HG03196 (cell line): Measurements from ENCODE around the gene CC2D1A.
"Not testable (repeated sequence)": the region's sequence is repeated elsewhere in the genome, so short reads cannot be mapped to it uniquely, and the experiment has no call there.

Experiments
- ATAC-seq: cut with Tn5 transposase; IDR thresholded peaks from one replicate; pipeline ENCODE4 v1.9.1; 2021; ENCODE audit not compliant: unreplicated experiment

Gene CC2D1A

GRCh38 chr19:13902993-13903555 is 2.9 kb upstream of the CC2D1A start:
- no peak for ATAC-seq

DNA sequence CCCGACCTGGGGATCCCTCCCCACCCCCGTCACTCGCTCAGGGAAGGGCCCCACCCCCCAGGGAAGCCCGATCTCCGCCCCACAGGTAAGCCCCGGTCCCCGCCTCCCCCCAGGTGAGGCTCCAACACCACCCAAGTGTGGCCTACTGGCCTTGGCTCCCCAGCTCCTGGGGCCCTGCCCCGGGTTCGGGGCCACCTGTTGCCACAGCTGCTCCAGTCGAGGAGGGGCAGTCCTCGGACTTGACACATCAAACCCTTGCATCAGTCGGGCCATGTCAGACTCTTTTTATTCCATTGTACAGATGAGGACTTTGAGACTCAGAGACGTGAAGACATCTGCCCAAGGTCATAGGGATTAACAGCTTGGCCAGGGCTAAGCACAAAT is 512 bp downstream of the CC2D1A start:
- ATAC-seq: peak; percentile 15

DNA sequence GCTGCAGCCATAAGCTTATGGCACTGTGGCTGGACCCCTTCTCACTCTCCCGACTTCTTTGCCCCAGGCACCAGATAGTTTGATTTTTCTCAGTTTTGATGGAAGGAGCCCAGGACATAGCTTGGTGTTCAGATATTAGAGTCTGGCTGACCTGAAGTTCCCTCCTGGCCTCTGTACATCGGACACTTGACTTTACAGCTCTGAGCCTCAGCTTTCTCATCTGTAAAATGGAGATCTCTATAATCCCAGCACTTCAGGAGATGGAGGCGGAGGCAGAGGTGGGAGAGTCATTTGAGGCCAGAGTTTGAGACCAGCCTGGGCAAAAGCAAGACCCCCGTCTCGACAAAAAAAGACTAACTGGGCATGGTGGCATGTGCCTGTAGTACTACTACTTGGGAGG is 909 bp downstream of the CC2D1A start:
- ATAC-seq: peak; percentile 5

GRCh38 chr19:13908674-13909073 is 2.7 kb downstream of the CC2D1A start:
- ATAC-seq: no peak

- no peak for ATAC-seq
These were observed 3.4 kb downstream of the CC2D1A start for GRCh38 chr19:13909430-13909829.

GRCh38 chr19:13913352-13913751 is 7.4 kb downstream of the CC2D1A start:
- no peak for ATAC-seq

GRCh38 chr19:13914777-13915176 is 8.8 kb downstream of the CC2D1A start:
- no peak for ATAC-seq

DNA sequence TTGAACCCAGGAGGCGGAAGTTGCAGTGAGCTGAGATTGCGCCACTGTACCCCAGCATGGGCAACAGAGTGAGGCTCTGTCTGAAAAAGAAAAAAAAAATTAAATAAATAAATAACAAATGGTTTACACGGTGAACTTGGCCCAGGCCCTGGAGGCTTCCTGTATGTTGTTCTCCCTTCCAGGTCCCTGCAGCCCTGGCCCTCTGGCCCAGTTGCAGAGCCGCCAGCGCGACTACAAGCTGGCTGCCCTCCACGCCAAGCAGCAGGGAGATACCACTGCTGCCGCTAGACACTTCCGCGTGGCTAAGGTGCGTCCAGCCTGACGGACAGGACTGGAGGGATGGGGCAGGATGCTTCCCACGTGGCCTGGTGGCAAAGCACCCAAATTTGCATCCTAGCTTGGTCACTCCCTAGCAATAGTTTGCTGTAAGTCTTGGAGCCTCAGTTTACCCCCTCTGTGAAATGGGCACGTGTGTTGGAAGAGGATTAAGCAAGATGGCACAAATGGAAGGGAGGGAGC is 11.9 kb downstream of the CC2D1A start:
- no peak for ATAC-seq

- ATAC-seq: no peak
These were observed 12.9 kb downstream of the CC2D1A start for GRCh38 chr19:13918726-13919411.

GRCh38 chr19:13920524-13920923 is 14.5 kb downstream of the CC2D1A start:
- ATAC-seq: no peak

DNA sequence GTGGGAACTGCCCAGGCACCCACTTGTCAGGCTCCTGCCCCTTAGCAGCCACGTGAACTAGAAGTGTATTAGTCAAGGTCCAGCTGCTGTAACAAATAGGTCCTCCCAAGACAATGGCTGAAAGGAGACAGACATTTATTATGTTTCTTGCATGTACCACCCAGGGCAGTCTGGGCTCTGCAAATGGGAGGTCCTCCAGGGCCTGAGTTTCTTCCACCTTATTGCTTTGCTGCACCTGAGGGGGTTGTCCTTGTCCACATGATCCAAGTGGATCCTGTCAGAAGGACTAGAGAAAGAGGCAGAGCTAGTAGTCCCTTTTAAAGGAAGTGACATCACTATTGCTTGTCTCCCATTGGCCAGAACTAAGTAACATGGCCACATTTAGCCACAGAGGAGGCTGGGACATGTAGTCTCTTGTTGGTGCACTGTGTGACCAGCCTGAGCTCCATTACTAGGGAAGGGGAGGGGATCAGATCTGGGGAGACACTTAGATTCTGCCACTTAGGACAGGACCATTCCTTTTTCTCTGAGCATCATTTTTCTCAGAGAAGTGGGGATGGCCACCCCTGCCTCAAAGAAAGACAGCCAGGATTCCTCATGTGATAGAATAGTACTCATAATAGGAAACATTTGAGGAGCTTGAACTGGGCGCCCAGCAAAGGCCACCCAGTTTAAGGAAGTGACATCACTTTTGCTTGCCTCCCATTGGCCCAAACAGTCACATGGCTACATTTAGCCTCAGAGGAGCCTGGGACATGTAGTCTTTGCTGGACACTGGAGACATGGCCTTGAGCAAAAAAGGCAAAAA is 15.1 kb downstream of the CC2D1A start:
- ATAC-seq: no peak

DNA sequence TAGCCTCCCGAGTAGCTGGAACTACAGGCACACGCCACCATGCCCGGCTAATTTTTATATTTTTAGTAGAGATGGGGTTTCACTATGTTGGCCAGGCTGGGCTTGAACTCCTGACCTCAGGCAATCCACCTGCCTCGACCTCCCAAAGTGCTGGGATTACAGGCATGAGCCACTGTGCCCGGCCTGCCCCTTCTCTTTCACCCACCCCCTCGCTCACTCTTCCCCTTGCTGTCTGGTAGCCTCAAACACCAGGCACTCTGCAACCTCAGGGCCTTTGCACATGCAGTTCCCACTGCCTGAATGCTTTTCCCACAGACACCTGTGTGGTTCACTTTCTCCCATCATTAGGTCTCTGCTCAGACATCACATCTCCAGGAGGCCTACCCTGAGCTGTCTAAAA is 16.1 kb downstream of the CC2D1A start:
- ATAC-seq: not testable (repeated sequence)

- ATAC-seq: no peak
These were observed 17.4 kb downstream of the CC2D1A start for GRCh38 chr19:13923194-13923987.

DNA sequence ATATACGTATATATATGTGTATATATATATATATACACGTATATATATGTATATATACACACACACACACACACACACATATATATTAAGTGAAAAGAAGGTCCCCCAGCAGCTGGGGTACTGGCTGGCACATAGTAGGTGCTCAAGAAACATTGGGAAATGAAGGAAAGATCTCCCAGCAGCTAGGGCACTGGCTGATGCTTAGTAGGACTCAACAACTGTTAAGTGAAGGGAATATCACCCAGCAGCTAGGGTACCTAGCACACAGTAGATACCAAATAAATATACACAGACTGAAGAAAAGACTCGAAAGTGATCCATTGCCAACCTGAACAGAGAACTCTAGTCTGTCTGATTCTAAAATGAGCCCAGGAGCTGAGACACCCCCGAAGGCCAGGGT is 20.0 kb downstream of the CC2D1A start:
- ATAC-seq: no peak

GRCh38 chr19:13926715-13927114 is 20.7 kb downstream of the CC2D1A start:
- no peak for ATAC-seq

- ATAC-seq: no peak
These were observed 23.3 kb downstream of the CC2D1A start for GRCh38 chr19:13929340-13929739.

GRCh38 chr19:13929956-13930355 is 24.0 kb downstream of the CC2D1A start:
- ATAC-seq: no peak

DNA sequence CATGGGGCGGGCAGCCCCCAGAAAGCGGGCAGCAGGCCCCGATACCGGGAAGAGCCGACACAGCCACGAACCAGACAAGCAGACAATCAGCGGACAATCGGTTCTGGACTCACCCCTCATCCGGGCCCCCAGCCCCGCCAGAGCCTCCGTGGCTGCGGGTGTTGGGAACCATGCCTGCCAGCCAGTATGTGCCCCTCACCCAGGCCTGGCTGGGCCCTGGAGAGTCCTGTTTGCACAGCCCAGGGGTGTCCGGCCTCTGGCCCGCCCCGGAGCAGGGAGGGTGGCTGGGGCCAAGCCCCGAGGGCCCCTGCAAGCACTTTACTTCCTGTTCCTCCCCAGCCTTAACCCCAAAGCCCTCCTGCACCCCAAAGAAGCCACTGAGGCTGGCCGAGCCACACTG is 24.4 kb downstream of the CC2D1A start:
- ATAC-seq: no peak

DNA sequence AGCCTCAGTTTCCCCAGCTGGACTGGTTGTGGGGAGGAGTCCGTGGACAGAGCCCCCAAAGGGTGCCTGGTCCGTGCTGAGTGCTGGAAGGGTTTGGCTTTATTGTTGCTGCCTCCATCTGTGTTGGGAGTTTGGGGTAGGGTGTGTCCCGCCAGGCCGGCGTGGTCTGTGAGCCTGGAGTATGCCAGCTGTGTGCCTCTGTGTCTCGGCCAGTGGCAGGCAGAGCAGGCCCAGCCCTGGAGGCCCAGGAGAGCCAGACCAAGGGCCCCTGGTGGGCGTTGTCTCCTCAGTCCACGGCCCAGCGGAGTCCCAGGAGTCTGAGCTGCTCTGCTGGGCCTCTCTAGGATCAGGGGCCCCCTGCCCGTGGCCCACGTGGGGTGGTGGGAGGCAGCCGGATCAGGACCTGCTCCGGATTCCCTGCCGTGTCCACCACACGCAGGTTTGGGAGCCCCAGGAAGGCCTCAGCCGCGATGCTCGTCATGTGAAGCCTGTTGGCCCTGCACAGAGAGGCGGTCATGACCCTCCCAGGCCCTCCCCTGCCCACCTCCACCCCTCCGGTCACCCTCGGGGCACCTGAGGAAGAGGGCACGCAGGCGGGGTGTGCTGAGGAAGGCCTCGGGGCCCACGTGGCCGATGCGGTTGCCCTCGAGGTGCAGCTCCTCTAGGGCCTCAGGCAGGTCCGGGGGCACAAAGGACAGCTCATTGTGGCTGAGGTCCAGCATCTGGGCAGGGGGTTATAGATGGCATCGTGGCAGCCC is 25.6 kb downstream of the CC2D1A start:
- no peak for ATAC-seq

- ATAC-seq: no peak
These were observed 26.2 kb downstream of the CC2D1A start for GRCh38 chr19:13932149-13932637.
